Stimulated activated CD8-positive, alpha-beta memory T cell treated with anti-CD3 and anti-CD28 coated beads, Interleukin-12 subunit alpha, Interleukin-12 subunit beta, amount 100 ng/mL, for 1 hour (primary cell): ENCODE data around the gene MRPL4.
"Not testable (repeated sequence)": the region's sequence is repeated elsewhere in the genome, so short reads cannot be mapped to it uniquely, and the experiment has no call there.

Experiments
- DNase-seq: peaks from one replicate; pipeline ENCODE4 v3.0.0-alpha.2; 2020; ENCODE audit warnings: low read depth

MRPL4 gene

GRCh38 chr19:10262771-10263170 lies 10.8 kb downstream of the MRPL4 start:
- no peak for DNase-seq

- DNase-seq: no peak
Measured at GRCh38 chr19:10266706-10267105, 14.7 kb downstream of the MRPL4 start.

GRCh38 chr19:10268071-10268470 lies 16.1 kb downstream of the MRPL4 start:
- DNase-seq: no peak

GRCh38 chr19:10269333-10270179 lies 17.5 kb downstream of the MRPL4 start:
- DNase-seq: peak; percentile 81

- no peak for DNase-seq
Measured at GRCh38 chr19:10270180-10270615, 18.2 kb downstream of the MRPL4 start.

- DNase-seq: no peak
Measured at GRCh38 chr19:10270616-10271394, 18.8 kb downstream of the MRPL4 start, which contains the start of gene ICAM1. Gene ICAM1, plus strand, starts transcription at chr19:10271120. Its CDS starts 40 bp downstream, at chr19:10271160.

- no peak for DNase-seq
Measured at GRCh38 chr19:10271543-10272086, 19.6 kb downstream of the MRPL4 start.

GRCh38 chr19:10274589-10274988 lies 22.6 kb downstream of the MRPL4 start:
- no peak for DNase-seq

GRCh38 chr19:10277795-10278589 lies 26.0 kb downstream of the MRPL4 start:
- no peak for DNase-seq

GRCh38 chr19:10278935-10279334 lies 26.9 kb downstream of the MRPL4 start:
- DNase-seq: no peak

- no peak for DNase-seq
Measured at GRCh38 chr19:10279737-10280442, 27.9 kb downstream of the MRPL4 start.

GRCh38 chr19:10282043-10282442 lies 30.0 kb downstream of the MRPL4 start:
- DNase-seq: not testable (repeated sequence)

- no peak for DNase-seq
Measured at GRCh38 chr19:10283301-10284064, 31.5 kb downstream of the MRPL4 start.

- no peak for DNase-seq
Measured at GRCh38 chr19:10284065-10284959, 32.3 kb downstream of the MRPL4 start.

GRCh38 chr19:10284960-10285278 lies 32.9 kb downstream of the MRPL4 start:
- no peak for DNase-seq

GRCh38 chr19:10285393-10285792 lies 33.4 kb downstream of the MRPL4 start:
- DNase-seq: no peak

- no peak for DNase-seq
Measured at GRCh38 chr19:10286803-10287737, 35.1 kb downstream of the MRPL4 start, which contains the start of gene ICAM4. Gene ICAM4, plus strand, starts transcription at chr19:10286955. Its CDS starts 58 bp downstream, at chr19:10287013.

GRCh38 chr19:10288662-10289166 lies 36.7 kb downstream of the MRPL4 start:
- no peak for DNase-seq
